K562 (cell line): Measurements from ENCODE around the gene PCDH1. TPM values are rescaled to one million over a fixed set of nuclear protein-coding genes. Genes with fewer than 3 reads are reported as not detected.

Source experiments
- ATF7 ChIP-seq: fragments of 450-650 bp; IDR thresholded peaks from 2 replicates; pipeline ENCODE4 v1.7.1; 2014; ENCODE audit warnings: mild to moderate bottlenecking, moderate library complexity
- CREB3 ChIP-seq: fragments of 450-650 bp; conservative IDR thresholded peaks from 2 replicates; pipeline ENCODE4 v1.6.1; 2016; ENCODE audit warnings: missing genetic modification characterization, low read depth, mild to moderate bottlenecking, missing compliant biosample characterization, moderate library complexity
- CXXC5 ChIP-seq: fragments of 250-450 bp; sonication (Bioruptor Pico); IDR thresholded peaks from 2 replicates; pipeline ENCODE4 v1.8.0; 2022; ENCODE audit warnings: inconsistent platforms, mild to moderate bottlenecking, moderate library complexity
- E2F3 ChIP-seq: fragments of 250-450 bp; sonication (Bioruptor Pico); IDR thresholded peaks from 2 replicates; pipeline ENCODE4 v1.4.0; 2020; ENCODE audit warnings: mild to moderate bottlenecking
- FOXA1 ChIP-seq: fragments of 450-650 bp; IDR thresholded peaks from 2 replicates; pipeline ENCODE4 v1.6.1; 2016; ENCODE audit warnings: mild to moderate bottlenecking, borderline replicate concordance
- GATAD2A ChIP-seq: fragments of 450-650 bp; IDR thresholded peaks from 2 replicates; pipeline ENCODE4 v1.6.1; 2017
- KLF10 ChIP-seq: fragments of 250-450 bp; sonication (Bioruptor Pico); IDR thresholded peaks from 2 replicates; pipeline ENCODE4 v1.6.1; 2021; ENCODE audit warnings: matching md5 sums
- LEF1 ChIP-seq: fragments of 450-650 bp; IDR thresholded peaks from 2 replicates; pipeline ENCODE4 v1.6.1; 2016; ENCODE audit warnings: mild to moderate bottlenecking
- NFRKB ChIP-seq: fragments of 450-650 bp; IDR thresholded peaks from 2 replicates; pipeline ENCODE4 v1.6.1; 2016; ENCODE audit warnings: low read depth
- VEZF1 ChIP-seq: fragments of 200-800 bp; sonication (Bioruptor generic); IDR thresholded peaks from 2 replicates; pipeline ENCODE4 v1.6.1; 2017; ENCODE audit warnings: missing genetic modification characterization, missing compliant biosample characterization
- ZBED1 ChIP-seq: IDR thresholded peaks from 2 replicates; pipeline ENCODE4 v1.6.1; 2014
- ZBTB17 ChIP-seq: fragments of 450-650 bp; formaldehyde crosslinking; IDR thresholded peaks from 2 replicates; pipeline ENCODE4 v1.4.0; 2020; ENCODE audit warnings: mild to moderate bottlenecking
- ZNF134 ChIP-seq: fragments of 250-450 bp; sonication (Bioruptor Pico); conservative IDR thresholded peaks from 2 replicates; pipeline ENCODE4 v1.4.0; 2020
- ZNF277 ChIP-seq: fragments of 250-450 bp; sonication (Bioruptor Pico); IDR thresholded peaks from 2 replicates; pipeline ENCODE4 v1.8.0; 2022; ENCODE audit warnings: inconsistent platforms, mild to moderate bottlenecking, moderate library complexity, borderline replicate concordance
- ZNF324 ChIP-seq: fragments of 250-450 bp; sonication (Bioruptor Pico); IDR thresholded peaks from 2 replicates; pipeline ENCODE4 v1.4.0; 2020; ENCODE audit warnings: mild to moderate bottlenecking
- ZNF766 ChIP-seq: fragments of 200-800 bp; sonication (Bioruptor generic); conservative IDR thresholded peaks from 2 replicates; pipeline ENCODE4 v1.6.1; 2016; ENCODE audit warnings: missing genetic modification characterization, missing compliant biosample characterization
- polyA plus RNA-seq, 8 experiments: library from polyadenylated mRNA; depleted of rRNA in 4 of 8; stranded (reverse) in 5 of 8; unstranded in 3 of 8; fragments of >200 nt; fragmentation: Nextera tagmentation in 2 of 8; fragmentation: Illumina TruSeq in 1 of 8; extraction: Ambion mirVana in 2 of 8; extraction: Trizol in 1 of 8; gene quantifications; 2 replicates each; pipeline versions ENCODE4 v1.2.1 to v1.2.3, GENCODE V29; 2011 to 2014; ENCODE audit warnings: inconsistent platforms in 1 of 8, missing spikeins in 1 of 8
- total RNA-seq, 7 experiments: library from RNA; depleted of rRNA in 6 of 7; stranded (reverse); fragments of >200 nt in 6 of 7; fragmentation: Illumina TruSeq in 2 of 7; extraction: Trizol in 2 of 7; gene quantifications; 2 replicates each; pipeline versions ENCODE4 v1.2.1 to v1.2.3, GENCODE V29; 2011 to 2021; ENCODE audit warnings: low replicate concordance in 1 of 7
- TF ChIP-seq, protein P1 (sequence below): fragments of 450-650 bp; IDR thresholded peaks from 2 replicates; pipeline ENCODE4 v1.6.1; 2016; ENCODE audit warnings: low read depth

PCDH1 gene
- total and polyA plus RNA-seq, 9 of the 15 experiments (the other 6 are each of a cell fraction or from before 2014, with no cell fraction given): 0.11 to 3.6 (median 1.9) TPM; not detected in 1

GRCh38 chr5:141849415-141850243, 28.6 kb downstream of the PCDH1 start (continued):
- TF ChIP-seq ZNF134 (no peak), LEF1 (peak; percentile 62; the same call in 1 of the 2 replicates), CREB3 (tag) (no peak), ZBED1 (peak; percentile 48; the same call in 1 of the 2 replicates), GATAD2A (0 out of 2 replicates have a peak, but pooled peaks have one; percentile 22), CXXC5 (CRISPR knock-in tag) (peak; percentile 75), VEZF1 (peak; percentile 76; the same call in 1 of the 2 replicates), FOXA1 (no peak), KLF10 (CRISPR knock-in tag) (no peak), NFRKB (peak; percentile 82; the same call in 1 of the 2 replicates), ZNF766 (CRISPR knock-in tag) (no peak), ZNF277 (CRISPR knock-in tag) (no peak), ATF7 (peak; percentile 47), ZBTB17 (peak; percentile 95), E2F3 (peak; percentile 69; the same call in 1 of the 2 replicates), ZNF324 (CRISPR knock-in tag) (no peak)
- TF ChIP-seq, protein P1, sequence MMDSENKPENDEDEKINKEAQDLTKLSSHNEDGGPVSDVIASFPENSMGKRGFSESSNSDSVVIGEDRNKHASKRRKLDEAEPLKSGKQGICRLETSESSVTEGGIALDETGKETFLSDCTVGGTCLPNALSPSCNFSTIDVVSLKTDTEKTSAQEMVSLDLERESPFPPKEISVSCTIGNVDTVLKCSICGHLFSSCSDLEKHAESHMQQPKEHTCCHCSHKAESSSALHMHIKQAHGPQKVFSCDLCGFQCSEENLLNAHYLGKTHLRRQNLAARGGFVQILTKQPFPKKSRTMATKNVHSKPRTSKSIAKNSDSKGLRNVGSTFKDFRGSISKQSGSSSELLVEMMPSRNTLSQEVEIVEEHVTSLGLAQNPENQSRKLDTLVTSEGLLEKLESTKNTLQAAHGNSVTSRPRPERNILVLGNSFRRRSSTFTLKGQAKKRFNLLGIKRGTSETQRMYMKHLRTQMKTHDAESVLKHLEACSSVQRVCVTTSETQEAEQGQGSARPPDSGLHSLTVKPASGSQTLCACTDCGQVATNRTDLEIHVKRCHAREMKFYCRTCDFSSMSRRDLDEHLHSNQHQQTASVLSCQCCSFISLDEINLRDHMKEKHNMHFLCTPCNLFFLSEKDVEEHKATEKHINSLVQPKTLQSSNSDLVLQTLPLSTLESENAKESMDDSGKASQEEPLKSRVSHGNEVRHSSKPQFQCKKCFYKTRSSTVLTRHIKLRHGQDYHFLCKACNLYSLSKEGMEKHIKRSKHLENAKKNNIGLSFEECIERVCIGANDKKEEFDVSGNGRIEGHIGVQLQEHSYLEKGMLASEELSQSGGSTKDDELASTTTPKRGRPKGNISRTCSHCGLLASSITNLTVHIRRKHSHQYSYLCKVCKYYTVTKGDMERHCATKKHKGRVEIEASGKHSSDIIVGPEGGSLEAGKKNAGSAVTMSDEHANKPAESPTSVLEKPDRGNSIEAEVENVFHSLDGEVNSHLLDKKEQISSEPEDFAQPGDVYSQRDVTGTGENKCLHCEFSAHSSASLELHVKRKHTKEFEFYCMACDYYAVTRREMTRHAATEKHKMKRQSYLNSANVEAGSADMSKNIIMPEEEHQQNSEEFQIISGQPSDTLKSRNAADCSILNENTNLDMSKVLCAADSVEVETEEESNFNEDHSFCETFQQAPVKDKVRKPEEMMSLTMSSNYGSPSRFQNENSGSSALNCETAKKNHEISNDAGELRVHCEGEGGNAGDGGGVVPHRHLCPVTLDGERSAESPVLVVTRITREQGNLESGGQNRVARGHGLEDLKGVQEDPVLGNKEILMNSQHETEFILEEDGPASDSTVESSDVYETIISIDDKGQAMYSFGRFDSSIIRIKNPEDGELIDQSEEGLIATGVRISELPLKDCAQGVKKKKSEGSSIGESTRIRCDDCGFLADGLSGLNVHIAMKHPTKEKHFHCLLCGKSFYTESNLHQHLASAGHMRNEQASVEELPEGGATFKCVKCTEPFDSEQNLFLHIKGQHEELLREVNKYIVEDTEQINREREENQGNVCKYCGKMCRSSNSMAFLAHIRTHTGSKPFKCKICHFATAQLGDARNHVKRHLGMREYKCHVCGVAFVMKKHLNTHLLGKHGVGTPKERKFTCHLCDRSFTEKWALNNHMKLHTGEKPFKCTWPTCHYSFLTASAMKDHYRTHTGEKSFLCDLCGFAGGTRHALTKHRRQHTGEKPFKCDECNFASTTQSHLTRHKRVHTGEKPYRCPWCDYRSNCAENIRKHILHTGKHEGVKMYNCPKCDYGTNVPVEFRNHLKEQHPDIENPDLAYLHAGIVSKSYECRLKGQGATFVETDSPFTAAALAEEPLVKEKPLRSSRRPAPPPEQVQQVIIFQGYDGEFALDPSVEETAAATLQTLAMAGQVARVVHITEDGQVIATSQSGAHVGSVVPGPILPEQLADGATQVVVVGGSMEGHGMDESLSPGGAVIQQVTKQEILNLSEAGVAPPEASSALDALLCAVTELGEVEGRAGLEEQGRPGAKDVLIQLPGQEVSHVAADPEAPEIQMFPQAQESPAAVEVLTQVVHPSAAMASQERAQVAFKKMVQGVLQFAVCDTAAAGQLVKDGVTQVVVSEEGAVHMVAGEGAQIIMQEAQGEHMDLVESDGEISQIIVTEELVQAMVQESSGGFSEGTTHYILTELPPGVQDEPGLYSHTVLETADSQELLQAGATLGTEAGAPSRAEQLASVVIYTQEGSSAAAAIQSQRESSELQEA: no peak
